ENCODE results near the gene ITGAE.
A peak's percentile ranks its signal among the peaks of the same experiment; 100 is the strongest.
"Not testable (repeated sequence)": the region's sequence is repeated elsewhere in the genome, so short reads cannot be mapped to it uniquely, and the experiment has no call there.

The ITGAE gene

GRCh38 chr17:3800362-3801271 lies at the start of gene ITGAE:
TSS of gene ITGAE (minus strand) at chr17:3801188. CDS start at chr17:3801144, 44 bp downstream.
- no peak for DNase-seq

GRCh38 chr17:3848229-3848835 lies 47.3 kb upstream of the ITGAE start:
- DNase-seq, result no peak

GRCh38 chr17:3847165-3847670 lies 46.2 kb upstream of the ITGAE start:
- DNase-seq, result no peak

GRCh38 chr17:3846437-3847164 lies 45.6 kb upstream of the ITGAE start:
- DNase-seq, result no peak

GRCh38 chr17:3845621-3846436 lies 44.8 kb upstream of the ITGAE start, which contains the start of gene NCBP3:
TSS of gene NCBP3 (minus strand) at chr17:3846246. CDS start at chr17:3846223, 23 bp downstream.
- DNase-seq, result peak; percentile 72

- DNase-seq, result no peak
Measured at GRCh38 chr17:3845291-3845620, 44.3 kb upstream of the ITGAE start.

GRCh38 chr17:3844556-3844955 lies 43.6 kb upstream of the ITGAE start:
- not testable (repeated sequence) for DNase-seq

- DNase-seq, result no peak
Measured at GRCh38 chr17:3843935-3844516, 43.0 kb upstream of the ITGAE start.

- DNase-seq, result no peak
Measured at GRCh38 chr17:3838206-3838605, 37.2 kb upstream of the ITGAE start.

- DNase-seq, result no peak
Measured at GRCh38 chr17:3836551-3836950, 35.6 kb upstream of the ITGAE start.

- no peak for DNase-seq
Measured at GRCh38 chr17:3835410-3836229, 34.6 kb upstream of the ITGAE start.

- DNase-seq, result no peak
Measured at GRCh38 chr17:3834811-3835210, 33.8 kb upstream of the ITGAE start.

GRCh38 chr17:3828852-3829232 lies 27.9 kb upstream of the ITGAE start:
- DNase-seq, result no peak

GRCh38 chr17:3828151-3828851 lies 27.3 kb upstream of the ITGAE start:
- DNase-seq, result no peak

GRCh38 chr17:3827124-3827773 lies 26.3 kb upstream of the ITGAE start:
- DNase-seq, result no peak

- no peak for DNase-seq
Measured at GRCh38 chr17:3826191-3826590, 25.2 kb upstream of the ITGAE start.

GRCh38 chr17:3821101-3821500 lies 20.1 kb upstream of the ITGAE start:
- DNase-seq, result no peak

- no peak for DNase-seq
Measured at GRCh38 chr17:3818786-3819185, 17.8 kb upstream of the ITGAE start.

- DNase-seq, result no peak
Measured at GRCh38 chr17:3817851-3818605, 17.0 kb upstream of the ITGAE start.

Measured in NCI-H1048 (cell line).